ENCODE measurements around the gene COQ7. TPM values are rescaled to one million over a fixed set of nuclear protein-coding genes. Genes with fewer than 3 reads are reported as not detected.

The COQ7 gene
- polyA plus RNA-seq, 1 of the 3 experiments (the other 2 are of a cell fraction) = 24.0 TPM

DNA sequence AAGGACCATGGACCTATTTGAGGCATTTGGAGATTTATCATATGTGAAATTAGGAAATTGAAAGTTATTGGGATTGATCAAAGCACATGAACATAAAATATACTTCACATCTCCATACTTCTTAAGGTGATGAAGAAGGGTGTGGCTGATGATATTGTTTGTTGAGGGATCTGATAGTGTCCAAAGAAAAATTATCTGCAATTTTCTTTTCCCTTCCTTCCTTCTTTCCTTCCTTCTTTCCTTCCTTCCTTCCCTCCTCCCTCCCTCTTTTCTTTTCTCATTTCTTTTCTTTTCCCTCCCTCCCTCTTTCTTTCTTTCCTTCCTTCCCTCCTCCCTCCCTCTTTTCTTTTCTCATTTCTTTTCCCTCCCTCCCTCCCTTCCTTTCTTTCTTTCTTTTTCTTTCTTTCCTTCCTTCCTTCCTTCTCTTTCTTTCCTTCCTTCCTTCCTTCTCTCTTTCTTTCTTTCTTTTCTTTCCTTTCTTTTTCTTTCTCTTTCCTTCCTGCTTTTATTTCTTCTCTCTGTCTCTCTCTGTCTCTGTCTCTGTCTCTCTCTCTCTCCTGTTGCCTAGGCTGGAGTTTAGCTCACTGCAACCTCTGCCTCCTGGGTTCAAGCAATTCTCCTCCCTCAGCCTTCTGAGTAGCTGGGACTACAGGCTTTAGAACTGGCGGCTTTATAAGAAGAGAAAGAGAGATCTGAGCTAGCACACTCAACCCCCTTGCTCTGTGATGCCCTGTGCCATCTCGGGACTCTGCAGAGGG is 25.4 kb downstream of the COQ7 start:
- H3K4me1 ChIP-seq (ENCODE audit: control insufficient read depth in 1 of 2, insufficient read depth in 2 of 2, low read depth in 1 of 2, low read length in 1 of 2) = no peaks in the 10 kb centered on the region
- TF ChIP-seq GABPA (IDR thresholded peaks at IDR 0.05; ENCODE audit: low read depth) (no peak), CHD2 (IDR thresholded peaks at IDR 0.05; ENCODE audit: low read length, partially characterized antibody) (no peak), EP300 (IDR thresholded peaks at IDR 0.05; ENCODE audit: borderline replicate concordance in 1 of 2, low read depth in 1 of 2, low read length in 1 of 2) (no peak), NRF1 (IDR thresholded peaks at IDR 0.05; ENCODE audit: low read depth, low read length) (no peak), RCOR1 (IDR thresholded peaks at IDR 0.05; ENCODE audit: low read length) (no peak), GATA2 (CRISPR knock-in tag; IDR thresholded peaks at IDR 0.05) (no peak), ELF1 (IDR thresholded peaks at IDR 0.05) (no peak), NFIC (IDR thresholded peaks at IDR 0.05; ENCODE audit: borderline replicate concordance) (no peak)
- TF ChIP-seq, protein P1, sequence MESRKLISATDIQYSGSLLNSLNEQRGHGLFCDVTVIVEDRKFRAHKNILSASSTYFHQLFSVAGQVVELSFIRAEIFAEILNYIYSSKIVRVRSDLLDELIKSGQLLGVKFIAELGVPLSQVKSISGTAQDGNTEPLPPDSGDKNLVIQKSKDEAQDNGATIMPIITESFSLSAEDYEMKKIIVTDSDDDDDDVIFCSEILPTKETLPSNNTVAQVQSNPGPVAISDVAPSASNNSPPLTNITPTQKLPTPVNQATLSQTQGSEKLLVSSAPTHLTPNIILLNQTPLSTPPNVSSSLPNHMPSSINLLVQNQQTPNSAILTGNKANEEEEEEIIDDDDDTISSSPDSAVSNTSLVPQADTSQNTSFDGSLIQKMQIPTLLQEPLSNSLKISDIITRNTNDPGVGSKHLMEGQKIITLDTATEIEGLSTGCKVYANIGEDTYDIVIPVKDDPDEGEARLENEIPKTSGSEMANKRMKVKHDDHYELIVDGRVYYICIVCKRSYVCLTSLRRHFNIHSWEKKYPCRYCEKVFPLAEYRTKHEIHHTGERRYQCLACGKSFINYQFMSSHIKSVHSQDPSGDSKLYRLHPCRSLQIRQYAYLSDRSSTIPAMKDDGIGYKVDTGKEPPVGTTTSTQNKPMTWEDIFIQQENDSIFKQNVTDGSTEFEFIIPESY (IDR thresholded peaks at IDR 0.05; ENCODE audit: borderline replicate concordance, low read depth) = no peak
- TF ChIP-seq, protein P2, sequence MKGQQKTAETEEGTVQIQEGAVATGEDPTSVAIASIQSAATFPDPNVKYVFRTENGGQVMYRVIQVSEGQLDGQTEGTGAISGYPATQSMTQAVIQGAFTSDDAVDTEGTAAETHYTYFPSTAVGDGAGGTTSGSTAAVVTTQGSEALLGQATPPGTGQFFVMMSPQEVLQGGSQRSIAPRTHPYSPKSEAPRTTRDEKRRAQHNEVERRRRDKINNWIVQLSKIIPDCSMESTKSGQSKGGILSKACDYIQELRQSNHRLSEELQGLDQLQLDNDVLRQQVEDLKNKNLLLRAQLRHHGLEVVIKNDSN (IDR thresholded peaks at IDR 0.05; ENCODE audit: borderline replicate concordance, low read depth) = no peak
- TF ChIP-seq, protein P3, sequence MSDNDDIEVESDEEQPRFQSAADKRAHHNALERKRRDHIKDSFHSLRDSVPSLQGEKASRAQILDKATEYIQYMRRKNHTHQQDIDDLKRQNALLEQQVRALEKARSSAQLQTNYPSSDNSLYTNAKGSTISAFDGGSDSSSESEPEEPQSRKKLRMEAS (IDR thresholded peaks at IDR 0.05; ENCODE audit: low read depth) = no peak
- TF ChIP-seq, protein P4, sequence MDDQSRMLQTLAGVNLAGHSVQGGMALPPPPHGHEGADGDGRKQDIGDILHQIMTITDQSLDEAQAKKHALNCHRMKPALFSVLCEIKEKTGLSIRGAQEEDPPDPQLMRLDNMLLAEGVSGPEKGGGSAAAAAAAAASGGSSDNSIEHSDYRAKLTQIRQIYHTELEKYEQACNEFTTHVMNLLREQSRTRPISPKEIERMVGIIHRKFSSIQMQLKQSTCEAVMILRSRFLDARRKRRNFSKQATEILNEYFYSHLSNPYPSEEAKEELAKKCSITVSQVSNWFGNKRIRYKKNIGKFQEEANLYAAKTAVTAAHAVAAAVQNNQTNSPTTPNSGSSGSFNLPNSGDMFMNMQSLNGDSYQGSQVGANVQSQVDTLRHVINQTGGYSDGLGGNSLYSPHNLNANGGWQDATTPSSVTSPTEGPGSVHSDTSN (IDR thresholded peaks at IDR 0.05) = no peak
- DNase-seq = no peak
- H3K9ac ChIP-seq = no peak overlapping the region
- 49% methylated on average over 2 of the region's 2 CpGs for WGBS (ENCODE audit: low lambda C conversion rate)
- H3K9me2 ChIP-seq = no peaks in the 10 kb centered on the region
- no peaks in the 10 kb centered on the region for H3K79me2 ChIP-seq (ENCODE audit: insufficient read depth)
- H3K27me3 ChIP-seq (ENCODE audit: insufficient read depth) = no peaks in the 10 kb centered on the region; the same call in 1 of the 2 replicates
- H3K4me3 ChIP-seq (ENCODE audit: low read depth in 2 of 2, low read length in 1 of 2) = no peak overlapping the region
- H3K36me3 ChIP-seq (replicated peaks in 1 of 2; ENCODE audit: control insufficient read depth in 1 of 2, insufficient read depth in 2 of 2, low read length in 1 of 2) = no peaks in the 10 kb centered on the region
- H3K9me3 ChIP-seq = no peaks in the 10 kb centered on the region
- CTCF ChIA-PET = no interaction called here
- H2AFZ ChIP-seq (ENCODE audit: low read depth) = no peak overlapping the region
- POLR2A ChIA-PET = no interaction called here
- no peaks in the 10 kb centered on the region for H3F3A ChIP-seq (replicated peaks; ENCODE audit: insufficient read depth)
- no peak overlapping the region for H3K4me2 ChIP-seq
- no peak overlapping the region for H3K27ac ChIP-seq (ENCODE audit: low read depth in 2 of 2, low read length in 1 of 2)
- no peaks in the 10 kb centered on the region for H4K20me1 ChIP-seq (ENCODE audit: insufficient read depth)

Measured in SK-N-SH (cell line).